Measurements from ENCODE around the gene ZC2HC1B.

GRCh38 chr6:143840595-143841265 is 23.5 kb upstream of the ZC2HC1B start:
- TF ChIP-seq TCF12 (IDR thresholded peaks at IDR 0.05; ENCODE audit: low read depth, low read length), result no peak
- no peak for TF ChIP-seq POLR2A (IDR thresholded peaks at IDR 0.05; ENCODE audit: control extremely low read depth in 1 of 2, low read depth in 2 of 2, low read length in 2 of 2)
- TF ChIP-seq ATF3 (IDR thresholded peaks at IDR 0.05; ENCODE audit: insufficient read depth, low read depth, low read length), result no peak
- no peak for TF ChIP-seq EZH2 (IDR thresholded peaks at IDR 0.05; ENCODE audit: low read depth, low read length, severe bottlenecking)
- no peak for TF ChIP-seq EP300 (IDR thresholded peaks at IDR 0.05; ENCODE audit: borderline replicate concordance in 1 of 2, low read depth in 2 of 2, low read length in 2 of 2)
